HG03175 (cell line): ENCODE data around the gene CASR.

Source experiments
- ATAC-seq: cut with Tn5 transposase; IDR thresholded peaks from one replicate; pipeline ENCODE4 v1.9.1; 2021; ENCODE audit warnings: mild to moderate bottlenecking, moderate library complexity; ENCODE audit not compliant: unreplicated experiment

CASR gene

DNA sequence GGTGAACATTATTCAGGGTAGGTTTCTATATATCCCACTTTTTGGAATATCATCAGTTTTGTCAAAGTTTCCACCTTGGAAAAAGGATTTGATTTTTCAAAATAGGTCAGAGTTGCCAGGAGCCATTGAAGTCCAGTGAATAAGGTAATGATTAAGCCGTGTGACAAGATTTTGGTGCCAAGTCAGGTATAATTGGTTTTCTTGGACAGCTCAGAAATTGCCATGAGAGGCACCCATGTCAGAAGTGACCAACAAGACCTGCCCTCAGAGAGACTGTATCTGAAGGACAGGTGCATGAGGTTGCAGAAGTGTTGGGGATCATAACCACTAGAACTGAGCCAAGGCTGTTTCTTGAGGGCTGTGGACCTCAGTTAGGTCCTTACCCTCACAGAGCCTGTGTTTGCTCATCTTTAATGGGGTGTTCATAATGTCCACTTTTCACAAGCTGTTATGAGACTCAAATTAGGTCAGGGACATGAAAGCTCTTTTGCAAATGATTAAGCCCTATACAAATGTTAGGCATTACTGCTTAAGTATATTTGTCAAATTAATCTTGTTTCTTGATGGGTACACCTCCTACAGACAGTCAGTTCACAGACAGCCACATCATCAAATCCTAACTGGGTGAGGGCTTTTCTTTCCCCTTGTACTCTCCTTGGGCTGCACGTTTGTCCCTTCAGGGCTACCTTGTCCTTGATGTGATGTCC lies 32.3 kb downstream of the CASR start:
- ATAC-seq = no peak

DNA sequence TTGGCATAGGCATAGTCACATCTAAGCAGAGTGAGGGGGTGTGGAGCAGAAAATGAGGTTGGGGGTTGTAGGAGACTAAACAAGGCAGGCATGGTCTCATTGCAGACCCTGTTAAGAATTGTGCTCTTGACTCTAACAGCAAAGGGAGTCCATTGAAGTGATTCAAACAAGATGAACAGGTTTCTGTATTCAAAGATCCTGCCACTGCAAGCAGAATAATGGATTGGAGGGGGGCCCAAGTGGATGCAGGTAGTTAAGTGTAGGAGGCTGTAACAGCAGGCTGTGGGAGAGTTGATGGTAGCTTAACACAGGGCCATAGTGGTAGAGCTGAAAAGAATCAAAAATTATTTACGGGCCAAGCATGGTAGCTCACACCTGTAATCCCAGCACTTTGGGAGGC lies 34.4 kb downstream of the CASR start:
- no peak for ATAC-seq

DNA sequence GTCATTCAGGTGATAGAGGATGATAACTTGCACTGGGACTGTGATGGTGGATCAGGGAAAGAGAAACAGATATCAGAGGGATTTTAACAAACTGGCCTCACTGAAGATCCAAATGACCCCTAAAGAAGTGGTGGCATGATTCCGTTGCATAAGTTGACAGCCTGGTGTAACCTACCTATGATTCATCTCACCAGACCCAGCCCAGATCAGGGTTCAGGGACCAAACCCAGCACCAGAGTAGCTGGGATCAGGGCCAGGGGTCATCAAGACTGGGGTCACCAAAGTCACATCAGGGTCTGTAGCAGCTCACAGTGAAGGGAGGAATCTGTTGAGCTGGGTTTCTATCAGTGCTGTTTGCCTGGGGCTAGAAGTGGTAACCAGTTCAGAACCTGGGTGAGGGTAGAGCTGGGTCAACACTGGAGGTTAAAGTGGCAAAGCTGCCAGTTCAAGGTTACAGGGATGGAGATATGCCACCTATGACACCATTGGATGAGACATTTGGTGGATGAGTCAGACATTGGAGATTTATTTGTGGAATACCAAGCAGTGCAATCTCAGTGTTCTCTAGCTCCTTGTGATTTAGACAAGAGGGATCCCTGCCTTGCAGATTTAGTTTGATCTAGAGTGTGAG lies 35.9 kb downstream of the CASR start:
- ATAC-seq = no peak

DNA sequence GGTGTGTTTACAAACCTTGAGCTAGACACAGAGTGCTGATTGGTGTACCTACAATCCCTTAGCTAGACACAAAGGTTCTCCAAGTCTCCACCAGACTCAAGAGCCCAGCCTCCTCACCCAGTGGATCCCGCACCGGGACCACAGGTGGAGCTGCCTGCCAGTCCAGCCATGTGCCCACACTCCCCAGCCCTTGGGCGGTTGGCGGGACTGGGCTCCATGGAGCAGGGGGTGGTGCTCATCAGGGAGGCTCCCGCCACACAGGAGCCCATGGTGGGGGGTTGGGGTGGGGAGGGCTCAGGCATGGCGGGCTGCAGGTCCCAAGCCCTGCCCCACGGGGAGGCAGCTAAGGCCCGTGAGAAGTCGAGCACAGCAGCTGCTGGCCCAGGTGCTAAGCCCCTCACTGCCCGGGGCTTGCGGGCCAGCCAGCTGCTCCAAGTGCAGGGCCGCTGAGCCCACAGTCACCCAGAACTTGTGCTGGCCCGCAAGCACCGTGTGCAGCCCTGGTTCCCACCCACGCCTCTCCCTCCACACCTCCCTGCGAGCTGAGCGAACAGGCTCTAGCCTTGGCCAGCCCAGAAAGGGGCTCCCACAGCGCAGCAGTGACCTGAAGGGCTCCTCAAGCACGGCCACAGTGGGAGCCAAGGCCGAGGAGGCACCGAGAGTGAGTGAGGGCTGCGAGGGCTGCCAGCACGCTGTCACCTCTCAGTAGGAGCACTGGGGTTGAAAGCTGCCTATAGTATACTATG lies 43.7 kb downstream of the CASR start:
- ATAC-seq = no peak

DNA sequence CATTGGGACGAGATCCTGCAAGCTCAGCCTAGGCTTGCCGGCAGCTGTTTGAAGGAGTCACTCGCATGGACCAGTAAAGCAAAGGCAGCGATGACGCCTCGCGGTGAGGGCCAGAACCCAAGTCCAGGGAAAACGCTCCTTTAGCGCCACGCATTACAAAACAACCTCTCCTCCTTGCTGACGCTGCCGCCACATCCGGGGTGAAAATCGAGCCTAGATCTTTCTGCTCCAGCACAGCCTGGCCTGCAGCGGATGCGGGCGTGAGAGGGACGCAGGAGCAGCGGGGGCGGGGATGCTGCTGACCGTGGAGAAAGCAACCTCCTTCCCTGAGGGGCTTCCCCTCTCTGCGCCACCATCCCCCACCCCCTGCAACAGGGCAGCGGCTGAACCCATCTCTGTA lies 46.7 kb downstream of the CASR start:
- ATAC-seq = no peak

DNA sequence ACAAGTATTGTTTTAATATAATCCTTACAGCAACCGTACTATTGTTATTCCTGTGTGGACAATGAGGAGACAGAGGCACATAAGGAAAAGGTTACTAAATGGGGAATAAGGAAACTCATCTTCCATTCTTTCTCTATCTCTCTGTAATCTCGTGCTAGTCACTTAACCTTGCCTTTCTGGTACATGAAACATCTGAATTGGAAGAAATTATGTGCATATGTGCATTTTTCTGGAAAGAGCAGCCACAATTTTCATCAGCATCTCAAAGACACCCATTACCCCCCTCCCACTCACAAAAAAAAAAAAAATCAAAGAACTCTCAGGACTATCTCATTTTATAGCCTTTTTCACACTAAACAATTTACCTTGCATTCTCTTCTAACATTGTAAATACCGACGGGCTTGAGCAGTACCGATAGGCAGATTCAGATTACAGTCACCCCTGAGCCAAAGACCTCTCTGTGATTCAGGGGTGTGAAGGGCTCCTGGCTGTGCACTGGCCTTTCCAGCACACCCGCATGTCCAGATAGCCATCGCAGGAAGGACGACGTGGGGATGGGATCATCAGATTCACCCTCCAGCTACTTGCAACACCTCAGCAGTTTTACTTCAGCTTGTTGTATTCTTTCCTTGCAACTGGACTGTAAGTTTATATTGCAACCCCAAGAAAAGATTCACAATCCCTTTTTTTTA lies 48.1 kb downstream of the CASR start:
- no peak for ATAC-seq

DNA sequence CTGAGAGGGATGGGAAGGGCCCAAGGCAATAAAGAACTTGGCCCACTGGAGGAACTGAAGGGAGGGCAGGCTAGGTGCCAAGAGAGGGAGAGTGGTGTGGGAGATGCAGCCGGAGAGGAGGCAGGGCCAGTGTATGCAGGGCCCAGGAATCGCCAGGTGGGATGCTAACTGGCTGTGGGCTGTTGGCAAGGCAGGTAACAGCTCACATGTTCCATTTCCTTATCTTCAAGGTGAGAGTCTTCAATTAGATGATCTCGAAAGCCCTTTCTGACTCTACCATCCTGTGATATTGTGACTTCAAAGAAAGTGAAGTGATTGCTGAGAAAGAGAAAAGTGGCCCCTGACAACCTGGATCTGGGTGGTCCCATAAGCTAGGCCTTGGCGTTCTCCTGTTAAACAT lies 49.0 kb downstream of the CASR start:
- no peak for ATAC-seq

DNA sequence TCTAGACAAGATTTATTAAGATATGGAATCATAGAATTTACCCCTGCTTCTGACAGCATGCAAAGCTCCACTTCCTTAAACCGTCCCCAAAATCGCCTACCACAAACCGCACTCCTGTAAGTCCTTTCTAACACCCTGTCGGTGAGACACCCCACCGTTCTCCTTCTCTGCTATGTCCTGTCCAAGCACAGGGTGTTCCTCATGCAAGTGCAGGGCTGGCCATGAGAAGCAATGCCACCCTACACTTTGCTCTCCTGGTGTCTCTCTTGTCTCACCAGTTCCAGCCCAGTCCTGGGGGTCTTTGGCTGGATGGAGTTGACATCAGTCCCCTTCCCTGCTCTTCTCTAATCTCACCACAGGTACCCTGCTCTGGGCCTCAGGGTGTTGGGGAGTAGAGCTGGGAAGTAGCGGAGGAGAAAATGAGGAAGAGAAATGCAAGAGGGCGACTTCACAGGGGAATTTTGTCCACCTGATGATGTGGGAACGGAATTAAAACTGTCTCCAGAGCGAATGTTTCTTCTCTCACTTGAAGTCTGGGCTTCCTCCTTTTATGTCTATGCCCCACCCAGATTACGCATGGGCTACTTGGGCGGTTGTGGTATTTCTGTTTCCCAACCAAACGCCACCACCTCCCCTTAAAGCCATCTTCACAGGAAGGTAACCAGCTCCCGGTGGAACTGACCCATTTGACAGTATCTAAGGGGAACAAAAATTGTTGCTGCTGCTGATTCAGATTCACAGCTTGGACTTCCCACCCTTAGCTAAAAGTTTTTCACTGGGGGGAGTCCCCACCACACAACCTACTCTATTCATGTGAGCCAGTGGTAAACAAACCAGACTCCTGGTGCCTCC lies 49.9 kb downstream of the CASR start:
- peak; percentile 88 for ATAC-seq

DNA sequence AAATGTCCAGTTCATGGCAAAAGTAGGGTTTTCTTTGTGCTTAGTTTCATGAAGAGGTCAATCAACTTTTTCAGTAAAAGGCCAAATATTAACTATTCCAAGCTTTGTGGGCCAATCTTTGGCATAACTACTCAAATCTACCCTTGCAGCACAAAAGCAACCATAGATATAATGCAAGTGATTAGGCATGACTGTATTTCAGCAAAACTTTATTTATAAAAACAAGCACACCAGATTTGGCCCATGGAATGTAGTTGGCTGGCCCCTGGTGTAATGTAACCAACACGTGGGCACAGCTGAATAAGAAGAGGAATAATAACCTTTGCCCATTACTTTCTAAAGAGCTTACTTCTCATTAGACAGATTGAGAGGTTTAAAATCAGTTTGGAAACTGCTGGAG lies 50.6 kb downstream of the CASR start:
- no peak for ATAC-seq

DNA sequence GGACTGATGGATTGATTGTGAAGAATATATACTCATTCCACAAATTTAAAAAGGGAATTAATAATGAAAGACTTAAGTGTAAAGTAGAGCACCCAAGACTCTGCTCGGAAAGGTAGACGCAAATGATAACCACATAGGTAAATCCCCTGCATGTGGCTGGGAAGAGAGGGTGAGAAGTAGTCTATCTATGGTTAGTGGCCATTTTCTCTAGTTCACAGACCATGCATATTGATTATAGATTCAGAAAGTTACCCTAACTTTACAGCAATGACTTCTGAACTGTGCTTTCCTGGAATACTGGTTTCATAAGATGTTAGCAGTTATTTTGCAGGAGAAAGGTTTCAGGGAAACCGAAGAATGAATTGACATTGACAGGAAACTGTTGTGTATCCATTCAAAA lies 51.7 kb downstream of the CASR start:
- peak; percentile 29 for ATAC-seq

DNA sequence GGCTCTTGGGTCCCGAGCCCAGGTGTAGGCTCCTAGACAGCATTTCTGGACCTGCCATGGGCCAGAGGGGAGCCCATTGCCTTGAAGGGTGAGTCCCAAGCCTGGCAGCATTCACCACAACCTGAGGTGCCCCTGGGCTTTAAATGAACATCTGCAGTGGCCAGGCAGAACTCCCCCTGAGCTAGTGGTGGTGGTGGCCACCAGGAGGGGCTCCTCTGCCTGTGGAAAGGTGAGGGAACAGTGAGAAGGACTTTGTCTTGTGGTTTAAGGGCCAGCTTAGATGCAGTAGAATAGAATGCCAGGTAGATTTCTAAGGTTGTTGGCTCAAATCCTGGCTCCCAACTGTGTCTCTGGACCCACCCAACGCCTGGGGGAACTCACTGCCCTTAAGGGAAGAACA lies 55.6 kb downstream of the CASR start:
- ATAC-seq = no peak

DNA sequence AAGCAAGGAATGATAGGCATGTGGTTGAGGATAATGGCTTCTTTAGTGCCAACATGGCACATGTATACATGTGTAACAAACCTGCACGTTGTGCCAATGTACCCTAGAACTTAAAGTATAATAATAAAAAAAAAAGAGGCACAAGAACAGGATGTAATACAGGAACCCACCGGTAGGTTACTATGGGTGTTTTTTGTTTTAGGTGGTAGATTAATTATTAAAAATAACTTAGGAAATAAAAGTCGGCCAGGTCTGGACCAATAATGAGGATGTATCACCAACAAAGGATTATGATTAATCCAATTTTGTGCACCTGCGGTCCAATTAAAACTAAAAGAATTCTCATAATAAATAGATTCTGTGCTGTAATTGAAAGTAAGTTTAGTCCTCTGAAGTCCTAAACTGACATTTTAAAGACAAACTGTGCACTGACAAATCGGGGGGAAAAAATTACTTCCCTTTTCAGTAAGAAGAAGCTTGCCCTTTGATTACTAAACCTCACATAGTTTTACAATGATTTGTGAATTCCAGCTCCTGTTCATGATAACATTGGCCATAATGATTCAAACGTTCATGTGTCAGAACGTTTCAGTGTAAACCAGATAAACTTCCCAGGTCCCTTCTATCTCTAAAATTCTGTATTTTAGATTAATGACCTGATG lies 62.2 kb downstream of the CASR start:
- ATAC-seq = peak; percentile 58

DNA sequence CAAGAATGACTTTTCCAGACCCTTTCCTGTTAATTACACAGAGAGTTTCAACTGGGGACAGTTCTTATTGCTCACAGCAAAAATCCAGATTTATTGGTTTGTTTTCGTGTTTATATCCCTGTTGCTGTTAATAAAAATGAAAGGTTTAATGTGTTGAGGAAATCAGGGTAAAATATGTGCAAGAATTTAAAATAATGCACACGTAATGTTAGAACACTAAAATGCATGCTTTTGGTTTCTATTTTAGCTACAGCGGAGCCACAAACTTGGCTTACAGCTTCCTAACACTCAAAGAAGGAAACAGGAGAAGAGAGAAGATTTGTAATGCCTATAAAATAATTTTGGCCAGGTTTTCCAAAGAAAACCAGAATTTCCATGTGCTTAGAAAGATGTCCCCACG lies 62.7 kb downstream of the CASR start:
- no peak for ATAC-seq

DNA sequence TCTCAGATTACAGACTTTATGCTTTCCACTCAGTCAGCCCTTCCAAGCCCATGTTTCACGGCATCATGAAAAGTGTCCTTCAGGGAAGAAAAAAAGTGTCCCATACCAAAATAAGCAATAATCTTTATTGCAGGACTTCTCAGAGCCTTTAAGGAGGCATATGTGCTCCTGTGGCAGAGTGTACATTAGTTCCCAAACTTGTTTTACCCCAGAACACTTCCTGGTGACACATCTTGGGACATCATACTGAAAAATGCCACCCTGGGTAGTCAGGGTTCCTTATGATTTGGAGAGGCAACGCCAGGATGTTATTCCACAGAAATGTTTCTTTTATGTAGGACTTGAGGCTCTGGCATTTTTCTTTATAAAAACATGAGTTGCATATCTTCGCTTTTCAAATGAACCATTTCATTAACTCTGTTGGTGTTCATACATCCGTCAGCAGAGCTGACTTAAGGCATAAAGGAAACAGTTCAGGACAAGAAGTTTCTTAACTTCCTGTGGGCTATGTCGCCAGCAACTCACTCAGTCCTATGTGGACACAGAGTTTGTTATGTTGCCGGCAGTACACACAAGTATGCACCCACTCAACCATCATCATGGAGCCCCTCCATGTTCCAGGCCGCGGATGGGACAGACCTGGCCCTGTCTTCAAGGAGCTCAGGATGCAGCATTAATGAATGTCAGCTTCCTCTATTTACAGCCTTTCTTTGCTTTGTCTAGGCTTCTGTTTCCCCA lies 63.8 kb downstream of the CASR start:
- no peak for ATAC-seq

DNA sequence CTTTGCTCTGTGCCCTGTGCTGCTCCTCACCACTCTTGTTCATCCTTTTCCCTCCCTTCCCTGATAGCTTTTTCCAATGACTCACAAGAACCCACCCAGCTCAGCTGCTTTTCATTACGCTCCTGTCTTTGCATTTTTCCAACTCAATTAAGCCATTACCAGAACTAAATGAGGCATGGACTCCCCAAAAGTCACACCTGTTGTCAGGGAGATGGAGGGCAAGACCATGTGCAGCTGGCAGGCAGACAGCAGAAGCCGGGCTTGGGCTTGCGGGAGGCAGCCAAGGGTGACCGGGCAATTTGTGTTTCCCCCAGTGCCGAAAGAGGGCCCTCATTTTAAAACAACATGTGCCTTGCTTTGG lies 64.3 kb downstream of the CASR start:
- ATAC-seq = no peak

DNA sequence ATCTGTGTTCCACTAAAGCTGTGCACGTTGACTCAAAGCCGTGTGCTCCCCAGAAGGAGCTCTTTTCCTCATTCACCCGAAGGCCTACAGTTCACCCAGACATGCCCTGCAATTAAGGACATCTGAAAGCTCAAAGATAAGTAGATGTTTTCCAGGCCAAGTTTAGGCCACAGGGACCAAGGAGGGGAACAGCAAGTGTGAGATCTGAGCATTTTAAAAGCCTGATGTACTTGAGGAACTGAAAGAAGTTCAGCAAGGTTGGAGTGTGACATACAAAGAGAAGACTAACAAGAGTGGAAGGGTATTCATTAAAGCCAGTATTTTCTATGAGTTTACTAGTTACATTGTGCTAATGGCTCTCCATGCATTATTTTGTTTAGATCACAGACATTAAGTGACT lies 68.0 kb downstream of the CASR start:
- ATAC-seq = no peak

DNA sequence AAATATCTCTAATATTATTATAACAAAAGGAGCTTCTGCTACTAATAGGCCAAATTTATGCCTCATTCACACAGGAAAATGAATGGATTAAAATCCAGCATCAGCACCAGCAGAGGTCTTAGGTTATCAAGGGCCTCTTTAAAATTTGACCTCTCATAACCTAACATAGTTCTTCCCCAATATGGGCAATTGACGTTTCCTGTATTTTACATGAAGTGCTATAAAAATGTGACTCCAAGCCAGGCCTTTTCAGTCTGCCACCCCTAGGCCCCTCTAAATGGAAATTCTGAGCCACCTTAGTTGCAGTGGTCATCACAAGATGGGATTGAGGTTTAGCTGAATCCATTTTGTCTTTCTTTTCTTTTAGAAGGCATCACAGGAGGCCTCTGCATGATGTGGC lies 70.1 kb downstream of the CASR start:
- no peak for ATAC-seq

DNA sequence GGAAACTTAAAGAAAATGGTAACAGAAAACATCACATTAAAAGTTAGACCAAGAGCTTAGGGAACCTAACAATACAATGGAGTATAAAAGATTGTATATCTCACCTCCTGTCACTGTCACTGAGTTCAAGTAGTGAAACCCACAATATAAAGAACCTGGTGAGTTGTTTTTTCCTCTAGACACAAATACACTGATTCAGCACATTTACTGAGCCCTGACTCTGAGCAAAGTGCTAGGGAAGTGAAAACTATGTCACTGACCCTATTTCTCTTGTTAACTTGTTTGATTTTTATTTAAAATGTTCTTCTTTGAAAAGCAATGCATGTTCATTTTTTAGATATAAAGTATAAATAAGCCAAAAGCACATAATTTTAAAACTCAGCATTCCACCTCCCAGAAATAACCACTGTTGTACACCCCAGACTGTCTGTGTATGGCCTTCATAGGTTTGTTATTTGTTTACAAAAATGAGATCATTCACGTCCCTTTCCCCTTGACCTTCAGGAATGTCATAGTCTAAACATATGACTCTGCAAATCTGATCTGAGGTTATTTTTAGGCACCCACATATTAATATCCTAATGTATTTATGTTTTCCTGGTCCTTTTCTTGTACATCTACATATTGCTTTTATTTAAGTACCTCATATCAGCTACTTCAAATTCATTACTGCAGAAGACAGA lies 72.4 kb downstream of the CASR start:
- ATAC-seq = peak; percentile 70
